Measurements from ENCODE around the gene KDM4D. TPM values are rescaled to one million over a fixed set of nuclear protein-coding genes. Genes with fewer than 3 reads are reported as not detected.
"Not testable (repeated sequence)": the region's sequence is repeated elsewhere in the genome, so short reads cannot be mapped to it uniquely, and the experiment has no call there.

The KDM4D gene
- total RNA-seq, 1 donor from 2014 or later = 1.3 TPM

DNA sequence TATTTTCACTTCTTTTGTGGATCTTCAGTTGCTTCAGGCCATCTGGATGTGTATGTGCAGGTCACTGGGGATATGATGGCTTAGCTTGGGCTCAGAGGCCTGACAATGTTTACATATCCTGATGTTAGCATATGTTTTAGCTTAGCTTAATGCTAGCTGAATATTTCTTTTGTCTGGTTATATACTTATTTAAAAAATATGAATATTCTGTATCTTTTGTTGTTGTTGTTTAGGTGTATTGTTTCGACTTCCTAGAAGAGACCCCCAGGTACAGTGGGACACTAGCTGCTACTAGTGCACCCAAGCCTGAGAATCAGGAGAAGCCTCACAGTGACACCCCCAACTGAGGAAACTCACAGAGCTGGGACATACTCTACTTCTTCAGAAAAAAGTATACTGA is 51.4 kb downstream of the KDM4D start, which contains the start of gene KDM4E:
Gene KDM4E (plus strand): TSS at position 301 of the 400 bp plus-strand sequence. CDS start 300 bp downstream, outside the sequence.
- TF ChIP-seq, protein P1, sequence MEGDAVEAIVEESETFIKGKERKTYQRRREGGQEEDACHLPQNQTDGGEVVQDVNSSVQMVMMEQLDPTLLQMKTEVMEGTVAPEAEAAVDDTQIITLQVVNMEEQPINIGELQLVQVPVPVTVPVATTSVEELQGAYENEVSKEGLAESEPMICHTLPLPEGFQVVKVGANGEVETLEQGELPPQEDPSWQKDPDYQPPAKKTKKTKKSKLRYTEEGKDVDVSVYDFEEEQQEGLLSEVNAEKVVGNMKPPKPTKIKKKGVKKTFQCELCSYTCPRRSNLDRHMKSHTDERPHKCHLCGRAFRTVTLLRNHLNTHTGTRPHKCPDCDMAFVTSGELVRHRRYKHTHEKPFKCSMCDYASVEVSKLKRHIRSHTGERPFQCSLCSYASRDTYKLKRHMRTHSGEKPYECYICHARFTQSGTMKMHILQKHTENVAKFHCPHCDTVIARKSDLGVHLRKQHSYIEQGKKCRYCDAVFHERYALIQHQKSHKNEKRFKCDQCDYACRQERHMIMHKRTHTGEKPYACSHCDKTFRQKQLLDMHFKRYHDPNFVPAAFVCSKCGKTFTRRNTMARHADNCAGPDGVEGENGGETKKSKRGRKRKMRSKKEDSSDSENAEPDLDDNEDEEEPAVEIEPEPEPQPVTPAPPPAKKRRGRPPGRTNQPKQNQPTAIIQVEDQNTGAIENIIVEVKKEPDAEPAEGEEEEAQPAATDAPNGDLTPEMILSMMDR (IDR thresholded peaks at IDR 0.05; ENCODE audit: partially characterized antibody, unreplicated experiment) = no peak
- H3K27ac Mint-ChIP-seq (ENCODE audit: unreplicated experiment) = no peak within 1 kb of the TSS
- H3K4me3 Mint-ChIP-seq (ENCODE audit: unreplicated experiment) = no peak within 1 kb of the TSS
- no peaks in the 10 kb centered on the region for H3K36me3 Mint-ChIP-seq (ENCODE audit: unreplicated experiment)
- H3K4me1 Mint-ChIP-seq (ENCODE audit: low read depth, unreplicated experiment) = no peaks in the 10 kb centered on the region
- peaks cover 2% of the 10 kb centered on the region for H3K27me3 Mint-ChIP-seq (ENCODE audit: unreplicated experiment)
- no peak for DNase-seq
- peaks cover 2% of the 10 kb centered on the region for H3K9me3 Mint-ChIP-seq (ENCODE audit: unreplicated experiment)

DNA sequence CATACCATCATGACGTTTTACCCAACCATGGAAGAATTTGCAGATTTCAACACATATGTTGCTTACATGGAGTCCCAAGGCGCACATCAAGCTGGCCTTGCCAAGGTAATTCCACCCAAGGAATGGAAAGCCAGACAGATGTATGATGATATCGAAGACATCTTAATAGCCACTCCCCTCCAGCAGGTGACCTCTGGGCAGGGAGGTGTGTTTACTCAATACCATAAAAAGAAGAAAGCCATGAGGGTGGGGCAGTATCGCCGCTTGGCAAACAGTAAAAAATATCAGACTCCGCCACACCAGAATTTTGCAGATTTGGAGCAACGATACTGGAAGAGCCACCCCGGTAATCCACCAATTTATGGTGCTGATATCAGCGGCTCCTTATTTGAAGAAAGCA is 52.1 kb downstream of the KDM4D start:
- H3K4me1 Mint-ChIP-seq (ENCODE audit: low read depth, unreplicated experiment); H3K27me3 Mint-ChIP-seq (ENCODE audit: unreplicated experiment); H3K27ac Mint-ChIP-seq (ENCODE audit: unreplicated experiment); DNase-seq; H3K4me3 Mint-ChIP-seq (ENCODE audit: unreplicated experiment); H3K9me3 Mint-ChIP-seq (ENCODE audit: unreplicated experiment); H3K36me3 Mint-ChIP-seq (ENCODE audit: unreplicated experiment): not testable (repeated sequence)

DNA sequence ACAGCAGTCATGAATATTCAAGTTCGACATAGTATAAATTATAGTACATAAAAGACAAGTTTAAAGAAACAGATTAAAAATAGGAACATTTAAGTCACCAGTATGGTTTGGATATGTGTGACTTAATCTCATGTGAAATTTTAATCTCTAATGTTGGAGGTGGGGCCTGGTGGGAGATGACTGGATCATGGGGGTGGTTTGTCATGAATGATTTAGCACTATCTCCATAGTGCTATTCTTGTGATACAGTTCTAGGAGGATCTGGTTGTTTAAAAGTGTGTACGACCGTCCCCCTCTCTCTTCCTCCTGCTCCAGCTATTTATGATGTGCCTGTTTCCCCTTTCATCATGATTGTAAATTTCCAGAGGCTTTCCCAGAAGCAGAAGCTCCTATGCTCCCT is 54.8 kb downstream of the KDM4D start:
- Mint-ChIP-seq H3K4me3 (ENCODE audit: unreplicated experiment) (no peak overlapping the region), H3K27ac (ENCODE audit: unreplicated experiment) (no peak overlapping the region), H3K4me1 (ENCODE audit: low read depth, unreplicated experiment) (no peaks in the 10 kb centered on the region), H3K9me3 (ENCODE audit: unreplicated experiment) (peaks cover 2% of the 10 kb centered on the region), H3K27me3 (ENCODE audit: unreplicated experiment) (peaks cover 2% of the 10 kb centered on the region), H3K36me3 (ENCODE audit: unreplicated experiment) (no peaks in the 10 kb centered on the region)
- DNase-seq = no peak
- TF ChIP-seq, protein P1 (IDR thresholded peaks at IDR 0.05; ENCODE audit: partially characterized antibody, unreplicated experiment) = no peak

DNA sequence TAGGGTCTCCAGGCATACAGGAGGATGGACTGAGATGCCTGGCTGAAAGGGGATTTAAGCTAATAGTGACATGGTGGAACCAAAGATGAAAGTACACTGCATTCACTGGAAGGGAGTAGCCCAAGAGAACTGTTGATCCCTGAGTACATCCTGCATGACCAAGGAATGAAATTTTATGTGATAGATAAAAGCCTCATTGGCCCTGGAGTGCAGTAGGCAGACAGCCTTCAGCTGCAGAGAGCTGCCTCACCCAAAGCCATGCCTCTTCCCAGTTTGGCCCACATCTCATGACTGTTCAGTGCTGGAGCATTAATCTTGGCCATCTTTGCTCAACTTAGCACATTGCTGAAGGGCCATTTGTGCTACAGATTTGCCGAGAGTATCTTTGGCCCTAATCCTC is 59.5 kb downstream of the KDM4D start:
- DNase-seq = no peak
- H3K9me3 Mint-ChIP-seq (ENCODE audit: unreplicated experiment) = no peaks in the 10 kb centered on the region
- H3K27me3 Mint-ChIP-seq (ENCODE audit: unreplicated experiment) = no peaks in the 10 kb centered on the region
- TF ChIP-seq, protein P1 (IDR thresholded peaks at IDR 0.05; ENCODE audit: partially characterized antibody, unreplicated experiment) = no peak
- no peak overlapping the region for H3K4me3 Mint-ChIP-seq (ENCODE audit: unreplicated experiment)
- no peaks in the 10 kb centered on the region for H3K36me3 Mint-ChIP-seq (ENCODE audit: unreplicated experiment)
- no peaks in the 10 kb centered on the region for H3K4me1 Mint-ChIP-seq (ENCODE audit: low read depth, unreplicated experiment)
- no peak overlapping the region for H3K27ac Mint-ChIP-seq (ENCODE audit: unreplicated experiment)

DNA sequence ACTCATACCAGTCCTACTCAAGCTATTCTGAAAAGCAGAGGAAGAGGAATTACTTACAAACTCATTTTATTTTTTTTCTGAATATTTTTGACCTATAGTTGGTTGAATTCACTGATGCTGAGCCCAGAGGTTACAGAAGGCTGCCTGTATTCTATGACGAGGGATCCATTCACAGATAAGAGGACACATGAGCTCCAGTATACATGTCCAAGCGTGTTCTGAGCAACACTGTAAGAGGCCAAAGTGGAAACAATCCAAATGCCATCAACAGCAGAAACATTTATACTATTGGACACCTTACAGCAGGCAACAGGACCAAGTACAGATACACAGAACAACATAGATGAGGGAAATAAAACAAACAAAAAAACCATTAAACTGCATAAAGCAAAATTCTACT is 61.8 kb downstream of the KDM4D start:
- Mint-ChIP-seq H3K4me1 (ENCODE audit: low read depth, unreplicated experiment) (no peaks in the 10 kb centered on the region), H3K36me3 (ENCODE audit: unreplicated experiment) (no peaks in the 10 kb centered on the region), H3K4me3 (ENCODE audit: unreplicated experiment) (no peak overlapping the region), H3K27me3 (ENCODE audit: unreplicated experiment) (no peaks in the 10 kb centered on the region), H3K9me3 (ENCODE audit: unreplicated experiment) (peaks cover 2% of the 10 kb centered on the region), H3K27ac (ENCODE audit: unreplicated experiment) (no peak overlapping the region)
- TF ChIP-seq, protein P1 (IDR thresholded peaks at IDR 0.05; ENCODE audit: partially characterized antibody, unreplicated experiment) = no peak
- DNase-seq = no peak

DNA sequence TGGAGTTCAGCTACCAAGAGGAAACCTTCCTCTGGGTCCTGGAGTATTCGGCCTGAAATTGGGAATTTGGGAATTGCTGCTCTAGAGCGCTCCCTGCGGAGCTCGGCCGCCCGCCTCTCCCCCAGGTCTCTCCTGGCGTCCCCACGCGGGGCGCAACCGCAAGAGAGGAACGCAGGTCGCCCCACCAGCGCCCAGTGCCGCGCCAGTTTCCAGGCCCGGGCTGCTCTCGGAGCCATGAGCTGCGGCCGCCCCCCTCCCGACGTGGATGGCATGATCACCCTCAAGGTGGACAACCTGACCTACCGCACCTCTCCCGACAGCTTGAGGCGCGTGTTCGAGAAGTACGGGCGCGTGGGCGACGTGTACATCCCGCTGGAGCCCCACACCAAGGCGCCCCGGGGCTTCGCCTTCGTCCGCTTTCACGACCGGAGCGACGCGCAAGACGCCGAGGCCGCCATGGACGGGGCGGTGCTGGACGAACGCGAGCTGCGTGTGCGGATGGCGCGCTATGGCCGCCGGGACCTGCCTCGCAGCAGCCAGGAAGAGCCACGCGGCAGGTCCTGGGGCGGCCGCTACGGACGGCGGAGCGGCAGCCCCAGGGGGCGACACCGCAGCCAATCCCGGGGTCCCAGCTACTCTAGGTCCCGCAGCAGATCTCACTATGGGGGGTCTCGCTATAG is 64.0 kb downstream of the KDM4D start:
- H3K9me3 Mint-ChIP-seq (ENCODE audit: unreplicated experiment); DNase-seq; H3K4me1 Mint-ChIP-seq (ENCODE audit: low read depth, unreplicated experiment); H3K27ac Mint-ChIP-seq (ENCODE audit: unreplicated experiment); H3K36me3 Mint-ChIP-seq (ENCODE audit: unreplicated experiment); H3K4me3 Mint-ChIP-seq (ENCODE audit: unreplicated experiment); H3K27me3 Mint-ChIP-seq (ENCODE audit: unreplicated experiment): not testable (repeated sequence)

Measured in glutamatergic neuron (in vitro differentiated cells).